ENCODE measurements around the gene TMC1. TPM values are rescaled to one million over a fixed set of nuclear protein-coding genes. Genes with fewer than 3 reads are reported as not detected.

TMC1 gene
- total and polyA plus RNA-seq, 2 of the 8 experiments (the other 6 are each of a cell fraction or from before 2014, with no cell fraction given): 0.95 to 0.98 TPM

DNA sequence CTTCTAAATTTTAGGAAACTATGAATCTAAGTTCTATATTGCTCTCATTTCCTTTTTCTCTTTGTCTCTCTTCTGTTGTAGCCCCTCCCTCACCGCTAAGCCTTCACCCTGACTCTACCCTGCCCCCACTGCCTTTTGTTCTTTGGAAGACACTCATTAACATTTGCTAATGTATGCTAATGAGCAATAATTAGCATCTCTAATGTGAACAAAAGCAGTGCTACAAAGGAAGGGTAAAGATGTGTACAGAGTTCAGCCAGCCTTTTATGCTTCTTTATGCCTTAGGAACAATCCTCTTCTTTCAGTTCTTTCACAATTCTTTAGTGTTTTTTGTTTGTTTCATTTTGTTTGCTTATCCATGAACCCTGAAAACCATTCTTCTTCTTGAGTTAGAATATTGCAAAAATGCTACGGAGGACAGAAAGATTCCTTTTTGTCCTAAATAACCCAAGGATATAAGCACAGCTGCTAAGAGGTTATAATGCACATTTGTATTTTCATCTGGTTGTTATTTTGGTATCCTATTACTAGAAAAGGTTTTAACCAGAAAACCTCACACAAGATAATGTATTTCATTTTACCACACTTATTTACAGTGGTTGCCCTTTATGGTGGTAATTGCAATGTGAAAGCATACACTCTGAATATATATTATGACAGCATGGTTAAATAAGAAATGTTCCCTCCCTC is 159.3 kb downstream of the TMC1 start (continued):
- TF ChIP-seq RBBP5 (IDR thresholded peaks at IDR 0.05; ENCODE audit: borderline replicate concordance, low read depth, low read length) (0 out of 2 replicates have a peak, but pooled peaks have one; percentile 29), SP2 (IDR thresholded peaks at IDR 0.05; ENCODE audit: low read length) (no peak), JUND (IDR thresholded peaks at IDR 0.05; ENCODE audit: low read length) (0 out of 2 replicates have a peak, but pooled peaks have one; percentile 20), ZNF274 (IDR thresholded peaks at IDR 0.05; ENCODE audit: borderline replicate concordance, extremely low read depth, low read length) (no peak), POU5F1 (IDR thresholded peaks at IDR 0.05; ENCODE audit: low read depth, low read length) (peak; percentile 93), RAD21 (IDR thresholded peaks at IDR 0.05 in 1 of 2, conservative IDR thresholded peaks at IDR 0.05 in 1 of 2; ENCODE audit: low read depth in 2 of 2, low read length in 2 of 2) (peak; percentile 5 to 13; a peak in 1 of 4 replicates), ATF3 (IDR thresholded peaks at IDR 0.05; ENCODE audit: insufficient read depth, low read depth, low read length) (no peak), TAF1 (IDR thresholded peaks at IDR 0.05; ENCODE audit: low read depth, low read length) (peak; percentile 30; the same call in 1 of the 2 replicates), SAP30 (IDR thresholded peaks at IDR 0.05; ENCODE audit: insufficient read depth, insufficient replicate concordance, low read length) (no peak), YY1 (IDR thresholded peaks at IDR 0.05; ENCODE audit: low read depth, low read length) (no peak), BRCA1 (IDR thresholded peaks at IDR 0.05; ENCODE audit: low read depth, low read length) (no peak), KDM5A (IDR thresholded peaks at IDR 0.05; ENCODE audit: low read length) (no peak), SP1 (IDR thresholded peaks at IDR 0.05; ENCODE audit: low read depth, low read length) (peak; percentile 92), POLR2AphosphoS5 (IDR thresholded peaks at IDR 0.05; ENCODE audit: low read depth, low read length) (no peak), POLR2A (IDR thresholded peaks at IDR 0.05; ENCODE audit: control extremely low read depth in 1 of 2, low read depth in 2 of 2, low read length in 2 of 2) (no peak), MAFK (IDR thresholded peaks at IDR 0.05; ENCODE audit: low read depth, low read length) (0 out of 2 replicates have a peak, but pooled peaks have one; percentile 3), CEBPB (IDR thresholded peaks at IDR 0.05; ENCODE audit: low read depth, low read length) (peak; percentile 70), MAX (IDR thresholded peaks at IDR 0.05) (no peak)

Data from H1 (cell line).